SK-N-SH treated with all-trans-retinoic acid at 6 μM for 48 hours (cell line): Measurements from ENCODE around the gene SPON1.

Source experiments
- ATAC-seq: fragments of 200-7000 bp; cut with Tn5 transposase; 3 replicates; pipeline ENCODE4 v1.9.1; 2020; ENCODE audit warnings: mild to moderate bottlenecking, moderate library complexity
- ARNTL ChIP-seq: fragments of 450-650 bp; formaldehyde crosslinking; IDR thresholded peaks from 2 replicates; pipeline ENCODE4 v1.5.0; 2020; ENCODE audit warnings: low read depth, mild to moderate bottlenecking, moderate library complexity, borderline replicate concordance
- BACH2 ChIP-seq: fragments of 250-450 bp; sonication (Bioruptor Pico); IDR thresholded peaks from 2 replicates; pipeline ENCODE4 v1.9.0; 2021; ENCODE audit warnings: mild to moderate bottlenecking, borderline replicate concordance
- CREB5 ChIP-seq: fragments of 250-450 bp; sonication (Bioruptor Pico); IDR thresholded peaks from 2 replicates; pipeline ENCODE4 v1.5.1; 2020; ENCODE audit warnings: low read depth, mild to moderate bottlenecking, moderate library complexity
- CSDC2 ChIP-seq: fragments of 250-450 bp; sonication (Bioruptor Pico); IDR thresholded peaks from 2 replicates; pipeline ENCODE4 v1.5.0; 2020; ENCODE audit warnings: mild to moderate bottlenecking, moderate library complexity
- ISL1 ChIP-seq: fragments of 250-450 bp; sonication (Bioruptor Pico); IDR thresholded peaks from 2 replicates; pipeline ENCODE4 v2.1.2; 2022; ENCODE audit warnings: mild to moderate bottlenecking, moderate library complexity
- OSR1 ChIP-seq: fragments of 250-450 bp; sonication (Bioruptor Pico); IDR thresholded peaks from 2 replicates; pipeline ENCODE4 v1.8.0; 2022; ENCODE audit warnings: moderate library complexity, mild to moderate bottlenecking, inconsistent platforms
- PATZ1 ChIP-seq: fragments of 250-450 bp; sonication (Bioruptor Pico); IDR thresholded peaks from 2 replicates; pipeline ENCODE4 v1.8.0; 2020; ENCODE audit warnings: mild to moderate bottlenecking, moderate library complexity, borderline replicate concordance
- PPARA ChIP-seq: fragments of 250-450 bp; sonication (Bioruptor Pico); IDR thresholded peaks from 2 replicates; pipeline ENCODE4 v1.5.0; 2020; ENCODE audit warnings: mild to moderate bottlenecking, borderline replicate concordance
- SNAI2 ChIP-seq: fragments of 250-450 bp; sonication (Bioruptor Pico); IDR thresholded peaks from 2 replicates; pipeline ENCODE4 v1.5.0; 2020; ENCODE audit warnings: mild to moderate bottlenecking, moderate library complexity
- TCF4 ChIP-seq: fragments of 250-450 bp; sonication (Bioruptor Pico); IDR thresholded peaks from 2 replicates; pipeline ENCODE4 v1.8.0; 2021; ENCODE audit warnings: mild to moderate bottlenecking, moderate library complexity, borderline replicate concordance
- TOX ChIP-seq: fragments of 250-450 bp; sonication (Bioruptor Pico); IDR thresholded peaks from 2 replicates; pipeline ENCODE4 v1.8.0; 2021; ENCODE audit warnings: mild to moderate bottlenecking, moderate library complexity, borderline replicate concordance
- ZC3H10 ChIP-seq: fragments of 250-450 bp; sonication (Bioruptor Pico); IDR thresholded peaks from 2 replicates; pipeline ENCODE4 v1.5.1; 2021; ENCODE audit warnings: mild to moderate bottlenecking, moderate library complexity
- ZFP3 ChIP-seq: fragments of 250-450 bp; sonication (Bioruptor Pico); IDR thresholded peaks from 2 replicates; pipeline ENCODE4 v1.5.0; 2020; ENCODE audit warnings: mild to moderate bottlenecking, moderate library complexity
- ZFP30 ChIP-seq: fragments of 450-650 bp; formaldehyde crosslinking; IDR thresholded peaks from 2 replicates; pipeline ENCODE4 v1.5.0; 2022; ENCODE audit warnings: mild to moderate bottlenecking, moderate library complexity
- ZNF565 ChIP-seq: fragments of 450-650 bp; formaldehyde crosslinking; conservative IDR thresholded peaks from 2 replicates; pipeline ENCODE4 v1.5.0; 2020; ENCODE audit warnings: low read depth, mild to moderate bottlenecking, moderate library complexity
- ZNF70 ChIP-seq: fragments of 450-650 bp; formaldehyde crosslinking; IDR thresholded peaks from 2 replicates; pipeline ENCODE4 v1.5.0; 2020; ENCODE audit warnings: mild to moderate bottlenecking, moderate library complexity
- TF ChIP-seq, protein P1 (sequence below): fragments of 250-450 bp; sonication (Bioruptor Pico); IDR thresholded peaks from 2 replicates; pipeline ENCODE4 v1.5.1; 2021; ENCODE audit warnings: mild to moderate bottlenecking, moderate library complexity
- TF ChIP-seq, protein P2 (sequence below): fragments of 250-450 bp; sonication (Bioruptor Pico); IDR thresholded peaks from 2 replicates; pipeline ENCODE4 v1.8.0; 2021; ENCODE audit warnings: low read depth, mild to moderate bottlenecking, moderate library complexity, borderline replicate concordance
- TF ChIP-seq, protein P3 (sequence below): fragments of 250-450 bp; sonication (Bioruptor Pico); IDR thresholded peaks from 2 replicates; pipeline ENCODE4 v1.5.0; 2020; ENCODE audit warnings: mild to moderate bottlenecking, moderate library complexity

The SPON1 gene

GRCh38 chr11:14094481-14095037 lies 132.0 kb downstream of the SPON1 start (continued):
- TF ChIP-seq ZC3H10 (CRISPR knock-in tag) = no peak
- no peak for TF ChIP-seq OSR1 (CRISPR knock-in tag)
- no peak for TF ChIP-seq CREB5 (CRISPR knock-in tag)
- TF ChIP-seq ARNTL = no peak
- TF ChIP-seq, protein P1, sequence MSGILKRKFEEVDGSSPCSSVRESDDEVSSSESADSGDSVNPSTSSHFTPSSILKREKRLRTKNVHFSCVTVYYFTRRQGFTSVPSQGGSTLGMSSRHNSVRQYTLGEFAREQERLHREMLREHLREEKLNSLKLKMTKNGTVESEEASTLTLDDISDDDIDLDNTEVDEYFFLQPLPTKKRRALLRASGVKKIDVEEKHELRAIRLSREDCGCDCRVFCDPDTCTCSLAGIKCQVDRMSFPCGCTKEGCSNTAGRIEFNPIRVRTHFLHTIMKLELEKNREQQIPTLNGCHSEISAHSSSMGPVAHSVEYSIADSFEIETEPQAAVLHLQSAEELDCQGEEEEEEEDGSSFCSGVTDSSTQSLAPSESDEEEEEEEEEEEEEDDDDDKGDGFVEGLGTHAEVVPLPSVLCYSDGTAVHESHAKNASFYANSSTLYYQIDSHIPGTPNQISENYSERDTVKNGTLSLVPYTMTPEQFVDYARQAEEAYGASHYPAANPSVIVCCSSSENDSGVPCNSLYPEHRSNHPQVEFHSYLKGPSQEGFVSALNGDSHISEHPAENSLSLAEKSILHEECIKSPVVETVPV (CRISPR knock-in tag) = no peak
- TF ChIP-seq, protein P2, sequence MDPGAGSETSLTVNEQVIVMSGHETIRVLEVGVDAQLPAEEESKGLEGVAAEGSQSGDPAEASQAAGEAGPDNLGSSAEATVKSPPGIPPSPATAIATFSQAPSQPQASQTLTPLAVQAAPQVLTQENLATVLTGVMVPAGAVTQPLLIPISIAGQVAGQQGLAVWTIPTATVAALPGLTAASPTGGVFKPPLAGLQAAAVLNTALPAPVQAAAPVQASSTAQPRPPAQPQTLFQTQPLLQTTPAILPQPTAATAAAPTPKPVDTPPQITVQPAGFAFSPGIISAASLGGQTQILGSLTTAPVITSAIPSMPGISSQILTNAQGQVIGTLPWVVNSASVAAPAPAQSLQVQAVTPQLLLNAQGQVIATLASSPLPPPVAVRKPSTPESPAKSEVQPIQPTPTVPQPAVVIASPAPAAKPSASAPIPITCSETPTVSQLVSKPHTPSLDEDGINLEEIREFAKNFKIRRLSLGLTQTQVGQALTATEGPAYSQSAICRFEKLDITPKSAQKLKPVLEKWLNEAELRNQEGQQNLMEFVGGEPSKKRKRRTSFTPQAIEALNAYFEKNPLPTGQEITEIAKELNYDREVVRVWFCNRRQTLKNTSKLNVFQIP (CRISPR knock-in tag) = no peak
- TF ChIP-seq ZNF565 = no peak

DNA sequence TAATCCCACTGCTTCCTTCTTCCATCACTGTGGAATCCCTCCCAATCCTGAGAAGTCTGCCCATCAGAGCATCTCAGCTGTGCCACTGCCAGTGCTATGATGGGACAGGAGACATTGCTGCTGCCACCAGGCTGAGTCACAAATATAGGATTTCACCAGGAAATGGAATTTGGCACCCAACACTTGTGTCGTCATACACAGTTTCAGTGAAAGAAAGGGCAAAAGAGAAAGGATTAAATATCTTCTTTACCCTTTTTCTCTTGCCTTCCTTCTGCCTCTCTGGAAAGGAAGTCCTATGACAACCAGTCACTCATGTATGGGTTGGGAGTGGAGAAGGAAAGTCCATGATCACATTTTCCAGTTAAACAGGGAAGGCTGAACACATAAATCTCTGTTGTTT lies 133.4 kb downstream of the SPON1 start:
- no peak for ATAC-seq
- TF ChIP-seq SNAI2 (CRISPR knock-in tag) = no peak
- TF ChIP-seq PATZ1 = no peak
- no peak for TF ChIP-seq TOX (CRISPR knock-in tag)

- TF ChIP-seq CSDC2 (CRISPR knock-in tag) (no peak), ZNF70 (CRISPR knock-in tag) (no peak), ZFP3 (CRISPR knock-in tag) (no peak), ZNF565 (no peak), BACH2 (CRISPR knock-in tag) (no peak), PPARA (CRISPR knock-in tag) (no peak), SNAI2 (CRISPR knock-in tag) (no peak), PATZ1 (no peak), ZFP30 (CRISPR knock-in tag) (no peak), TCF4 (CRISPR knock-in tag) (no peak), OSR1 (CRISPR knock-in tag) (no peak), ARNTL (no peak), ISL1 (no peak)
- TF ChIP-seq, protein P3, sequence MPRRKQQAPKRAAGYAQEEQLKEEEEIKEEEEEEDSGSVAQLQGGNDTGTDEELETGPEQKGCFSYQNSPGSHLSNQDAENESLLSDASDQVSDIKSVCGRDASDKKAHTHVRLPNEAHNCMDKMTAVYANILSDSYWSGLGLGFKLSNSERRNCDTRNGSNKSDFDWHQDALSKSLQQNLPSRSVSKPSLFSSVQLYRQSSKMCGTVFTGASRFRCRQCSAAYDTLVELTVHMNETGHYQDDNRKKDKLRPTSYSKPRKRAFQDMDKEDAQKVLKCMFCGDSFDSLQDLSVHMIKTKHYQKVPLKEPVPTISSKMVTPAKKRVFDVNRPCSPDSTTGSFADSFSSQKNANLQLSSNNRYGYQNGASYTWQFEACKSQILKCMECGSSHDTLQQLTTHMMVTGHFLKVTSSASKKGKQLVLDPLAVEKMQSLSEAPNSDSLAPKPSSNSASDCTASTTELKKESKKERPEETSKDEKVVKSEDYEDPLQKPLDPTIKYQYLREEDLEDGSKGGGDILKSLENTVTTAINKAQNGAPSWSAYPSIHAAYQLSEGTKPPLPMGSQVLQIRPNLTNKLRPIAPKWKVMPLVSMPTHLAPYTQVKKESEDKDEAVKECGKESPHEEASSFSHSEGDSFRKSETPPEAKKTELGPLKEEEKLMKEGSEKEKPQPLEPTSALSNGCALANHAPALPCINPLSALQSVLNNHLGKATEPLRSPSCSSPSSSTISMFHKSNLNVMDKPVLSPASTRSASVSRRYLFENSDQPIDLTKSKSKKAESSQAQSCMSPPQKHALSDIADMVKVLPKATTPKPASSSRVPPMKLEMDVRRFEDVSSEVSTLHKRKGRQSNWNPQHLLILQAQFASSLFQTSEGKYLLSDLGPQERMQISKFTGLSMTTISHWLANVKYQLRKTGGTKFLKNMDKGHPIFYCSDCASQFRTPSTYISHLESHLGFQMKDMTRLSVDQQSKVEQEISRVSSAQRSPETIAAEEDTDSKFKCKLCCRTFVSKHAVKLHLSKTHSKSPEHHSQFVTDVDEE (CRISPR knock-in tag) = no peak
- TF ChIP-seq, protein P1 (CRISPR knock-in tag) = no peak
- ATAC-seq = no peak
Measured at GRCh38 chr11:14096606-14097005, 134.1 kb downstream of the SPON1 start.
